HG02588 (cell line): ENCODE results near the gene PSEN2.
"Not testable (repeated sequence)": the region's sequence is repeated elsewhere in the genome, so short reads cannot be mapped to it uniquely, and the experiment has no call there.

Source experiments
- ATAC-seq: cut with Tn5 transposase; IDR thresholded peaks from one replicate; pipeline ENCODE4 v1.9.1; 2021; ENCODE audit warnings: mild to moderate bottlenecking, moderate library complexity; ENCODE audit not compliant: unreplicated experiment

The PSEN2 gene

DNA sequence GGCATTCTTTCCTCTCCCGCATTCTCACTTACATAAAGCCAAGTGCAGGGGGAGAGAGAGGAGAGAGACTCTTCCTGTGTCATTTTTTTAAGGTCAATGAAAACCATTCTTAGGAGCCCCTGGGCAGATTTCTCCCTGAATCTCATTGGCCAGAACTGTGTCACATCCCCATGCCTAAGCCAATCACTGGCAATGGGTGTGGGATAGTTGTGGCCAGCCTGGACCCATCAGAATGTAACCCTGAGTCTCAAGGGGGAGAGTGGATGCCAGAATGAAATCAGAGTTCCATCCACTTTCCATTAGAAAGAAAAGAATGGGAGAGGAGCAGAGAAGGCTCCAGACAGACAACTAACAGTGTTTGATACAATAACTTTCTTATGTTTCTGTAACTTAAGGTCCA lies 38.5 kb downstream of the PSEN2 start:
- no peak for ATAC-seq

- ATAC-seq, result no peak
These were observed 42.3 kb downstream of the PSEN2 start for GRCh38 chr1:226912587-226913176.

GRCh38 chr1:226915672-226915995 lies 45.2 kb downstream of the PSEN2 start:
- ATAC-seq, result peak; percentile 23

- ATAC-seq, result no peak
These were observed 46.1 kb downstream of the PSEN2 start for GRCh38 chr1:226916497-226916896.

DNA sequence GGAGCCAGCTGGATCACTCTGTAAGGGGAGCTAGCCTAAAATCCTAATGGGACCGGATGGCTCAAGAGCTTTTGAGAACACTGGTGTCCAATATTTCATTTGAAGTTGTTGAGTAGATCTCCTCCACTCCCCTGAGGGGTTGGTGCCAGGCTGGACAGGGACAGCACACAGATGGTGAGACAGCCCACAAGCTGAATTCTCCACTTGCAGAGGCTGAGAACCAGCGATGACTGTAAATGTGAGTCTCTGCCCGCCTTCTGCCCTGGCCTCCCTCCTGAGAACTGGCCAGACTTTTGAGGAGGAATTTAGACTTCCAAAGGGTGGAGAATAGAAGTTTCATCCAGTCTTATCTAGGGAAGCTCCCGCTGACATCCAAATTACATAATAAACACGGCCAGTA lies 49.2 kb downstream of the PSEN2 start:
- no peak for ATAC-seq

DNA sequence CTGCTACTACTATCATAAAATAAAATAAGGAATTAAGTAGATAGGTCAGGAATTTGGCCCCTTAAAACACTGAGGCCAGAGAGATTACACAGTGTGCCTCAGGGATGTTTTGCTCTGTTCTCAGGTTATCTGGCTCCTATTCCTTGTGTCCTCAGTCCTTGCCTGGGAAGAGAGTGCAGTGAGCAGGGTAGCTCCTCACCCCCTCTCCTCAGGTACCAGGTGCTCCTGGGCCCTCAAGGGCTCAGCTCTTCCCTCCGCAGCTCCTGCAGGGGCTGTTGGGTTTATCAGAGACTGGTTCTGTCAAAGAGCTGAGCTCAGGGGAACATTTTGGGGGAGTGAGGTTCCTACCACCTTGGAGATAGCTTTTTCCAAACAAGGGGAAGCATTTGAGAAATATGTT lies 49.6 kb downstream of the PSEN2 start:
- ATAC-seq, result no peak

GRCh38 chr1:226920446-226920894 lies 50.1 kb downstream of the PSEN2 start:
- no peak for ATAC-seq

- no peak for ATAC-seq
These were observed 51.1 kb downstream of the PSEN2 start for GRCh38 chr1:226921504-226921903.

DNA sequence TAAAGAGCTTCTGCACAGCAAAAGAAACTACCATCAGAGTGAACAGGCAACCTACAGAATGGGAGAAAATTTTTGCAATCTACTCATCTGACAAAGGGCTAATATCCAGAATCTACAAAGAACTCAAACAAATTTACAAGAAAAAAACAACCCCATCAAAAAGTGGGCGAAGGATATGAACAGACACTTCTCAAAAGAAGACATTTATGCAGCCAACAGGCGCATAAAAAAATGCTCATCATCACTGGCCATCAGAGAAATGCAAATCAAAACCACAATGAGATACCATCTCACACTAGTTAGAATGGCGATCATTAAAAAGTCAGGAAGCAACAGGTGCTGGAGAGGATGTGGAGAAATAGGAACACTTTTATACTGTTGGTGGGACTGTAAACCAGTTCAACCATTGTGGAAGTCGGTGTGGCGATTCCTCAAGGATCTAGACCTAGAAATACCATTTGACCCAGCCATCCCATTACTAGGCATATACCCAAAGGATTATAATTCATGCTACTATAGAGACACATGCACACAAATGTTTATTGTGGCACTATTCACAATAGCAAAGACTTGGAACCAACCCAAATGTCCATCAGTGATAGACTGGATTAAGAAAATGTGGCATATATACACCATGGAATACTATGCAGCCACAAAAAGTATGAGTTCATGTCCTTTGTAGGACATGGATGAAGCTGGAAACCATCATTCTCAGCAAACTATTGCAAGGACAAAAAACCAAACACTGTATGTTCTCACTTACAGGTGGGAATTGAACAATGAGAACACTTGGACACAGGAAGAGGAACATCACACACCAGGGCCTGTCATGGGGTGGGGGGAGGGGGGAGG lies 59.1 kb downstream of the PSEN2 start:
- not testable (repeated sequence) for ATAC-seq

- no peak for ATAC-seq
These were observed 64.2 kb downstream of the PSEN2 start for GRCh38 chr1:226934483-226935237.

GRCh38 chr1:226937940-226938725 lies 67.7 kb downstream of the PSEN2 start:
- no peak for ATAC-seq

DNA sequence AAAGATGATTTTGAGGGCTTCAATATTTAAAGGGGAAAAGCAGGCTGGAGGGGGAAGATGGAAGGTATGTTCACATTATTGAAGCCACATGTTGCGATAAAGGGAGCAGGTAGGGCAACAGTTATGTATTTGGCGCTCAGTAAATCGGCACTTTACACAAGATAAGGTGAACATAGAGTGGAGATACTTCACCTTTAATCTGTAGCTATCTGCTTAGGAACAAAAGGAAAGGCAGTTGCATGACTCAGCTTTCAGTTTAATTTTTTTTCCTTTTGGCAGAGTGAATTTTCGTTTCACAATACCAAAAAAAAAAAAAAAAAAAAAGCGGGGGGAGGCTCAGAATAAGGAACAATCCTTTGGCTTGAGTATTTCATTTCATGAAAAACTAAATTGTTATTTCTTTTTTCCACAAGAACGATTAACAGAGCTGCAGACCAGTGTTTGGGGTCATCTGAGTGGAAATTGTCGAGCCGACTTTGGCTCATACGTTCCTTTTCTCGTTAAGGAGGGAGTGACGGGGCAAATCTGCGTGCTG lies 68.6 kb downstream of the PSEN2 start:
- no peak for ATAC-seq

- ATAC-seq, result peak; percentile 23
These were observed 69.1 kb downstream of the PSEN2 start for GRCh38 chr1:226939438-226940028.

- peak; percentile 96 for ATAC-seq
These were observed 69.8 kb downstream of the PSEN2 start, which contains the start of gene COQ8A for GRCh38 chr1:226940029-226940805. COQ8A (plus strand) TSS chr1:226940294; CDS start chr1:226961386, 21,092 bp downstream.

DNA sequence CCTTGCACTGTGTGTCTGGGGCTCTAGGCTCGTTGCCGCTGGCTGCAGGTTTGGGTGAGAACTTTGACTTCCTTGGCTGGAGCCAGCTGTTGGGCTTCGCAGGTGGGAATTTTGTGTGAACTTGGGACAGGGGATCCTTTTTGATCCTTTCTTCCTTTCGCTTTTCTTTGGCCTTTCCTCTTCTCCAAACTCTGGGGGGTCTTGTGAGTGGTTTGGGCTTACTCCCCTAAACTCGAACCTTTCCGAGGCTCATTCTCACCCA lies 70.3 kb downstream of the PSEN2 start:
- ATAC-seq, result no peak

DNA sequence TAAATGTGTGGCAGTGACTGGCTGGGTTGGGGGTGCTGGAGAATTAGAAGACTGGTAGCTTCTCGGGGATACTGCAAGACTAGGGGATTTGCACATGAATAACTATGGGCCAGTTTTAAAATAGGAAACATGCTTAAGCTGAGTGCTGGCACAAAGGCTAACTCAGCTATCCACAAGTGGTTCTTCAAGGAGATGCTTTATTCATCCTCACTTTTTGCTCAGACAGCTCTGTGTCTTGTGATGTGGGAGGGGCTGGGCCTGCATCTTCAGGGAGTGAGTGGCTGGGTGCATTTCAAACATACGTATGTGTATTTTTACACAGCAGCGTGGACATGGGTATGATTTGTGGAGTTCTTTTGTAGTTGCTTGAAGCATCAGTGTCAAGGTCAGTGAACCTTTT lies 72.0 kb downstream of the PSEN2 start:
- ATAC-seq, result no peak

DNA sequence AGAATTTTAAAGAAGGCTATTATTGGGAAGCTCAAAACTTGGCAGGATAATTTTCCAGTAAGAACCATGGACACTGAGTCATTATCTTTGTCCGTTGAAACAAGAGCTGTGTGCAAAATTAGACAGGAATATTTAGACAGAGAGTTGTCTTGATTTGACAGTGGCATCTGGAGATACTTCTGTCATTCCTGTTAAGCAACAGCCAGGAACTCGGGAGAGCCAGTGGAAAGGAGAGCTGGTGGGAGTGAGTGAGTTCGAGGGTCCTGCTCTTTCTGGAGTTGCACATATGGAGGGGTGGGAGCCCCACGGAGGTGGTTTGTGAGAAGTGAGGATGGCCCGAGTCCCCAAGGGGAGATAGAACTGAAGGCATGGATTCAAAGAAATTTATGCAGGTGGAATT lies 72.7 kb downstream of the PSEN2 start:
- ATAC-seq, result no peak

DNA sequence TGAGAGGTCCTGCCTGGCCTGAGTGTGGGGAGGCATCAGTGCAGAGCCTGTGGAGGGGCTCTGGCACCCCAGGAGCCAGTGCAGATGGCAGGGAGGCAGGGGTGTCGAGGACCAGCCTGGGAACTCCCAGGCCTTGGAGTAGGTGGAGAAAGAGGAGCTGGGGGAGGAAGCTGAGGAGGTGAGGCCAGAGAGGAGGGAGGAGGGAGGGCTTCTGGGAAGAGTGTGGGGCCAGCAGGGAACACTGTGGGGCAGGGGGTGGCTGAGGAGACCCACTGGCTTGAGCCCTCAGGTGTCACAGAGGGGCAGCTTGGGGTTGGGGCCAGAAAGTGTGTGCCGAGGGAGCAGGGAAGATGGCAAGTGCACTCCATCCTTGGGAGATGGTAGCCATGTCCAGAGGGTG lies 73.5 kb downstream of the PSEN2 start:
- ATAC-seq, result no peak

GRCh38 chr1:226945106-226945857 lies 74.9 kb downstream of the PSEN2 start:
- ATAC-seq, result no peak
